Activated naive CD8-positive, alpha-beta T cell treated with anti-CD3 and anti-CD28 coated beads, Interleukin-2, amount 50 U/mL, for 24 hours (primary cell): ENCODE results near the gene ETV6.
A peak's percentile ranks its signal among the peaks of the same experiment; 100 is the strongest.

Experiments
- ATAC-seq: fragments of 150-1000 bp; cut with Tn5 transposase; one replicate; pipeline ENCODE4 v1.10.0; 2021
- DNase-seq: peaks from one replicate; pipeline ENCODE4 v3.0.0; 2021
- H3K27ac Mint-ChIP-seq: one replicate; pipeline ENCODE4 v1.8.0; 2021; ENCODE audit warnings: mild to moderate bottlenecking, mixed read lengths
- H3K27me3 Mint-ChIP-seq: one replicate; pipeline ENCODE4 v1.8.0; 2021; ENCODE audit warnings: mixed read lengths
- H3K36me3 Mint-ChIP-seq: one replicate; pipeline ENCODE4 v1.8.0; 2021; ENCODE audit warnings: low read depth, mixed read lengths
- H3K4me1 Mint-ChIP-seq: one replicate; pipeline ENCODE4 v1.8.0; 2021; ENCODE audit warnings: mixed read lengths
- H3K4me3 Mint-ChIP-seq: one replicate; pipeline ENCODE4 v1.8.0; 2021; ENCODE audit warnings: mild to moderate bottlenecking, moderate library complexity, mixed read lengths
- H3K9me3 Mint-ChIP-seq: one replicate; pipeline ENCODE4 v1.8.0; 2021; ENCODE audit warnings: mixed read lengths

The ETV6 gene

GRCh38 chr12:11810206-11810545 is 160.7 kb downstream of the ETV6 start:
- no peak for ATAC-seq
- DNase-seq = no peak
- Mint-ChIP-seq H3K4me1 (peaks cover 45% of the 10 kb centered on the region), H3K9me3 (no peaks in the 10 kb centered on the region), H3K36me3 (peaks cover 5% of the 10 kb centered on the region), H3K27me3 (no peaks in the 10 kb centered on the region), H3K4me3 (no peak overlapping the region), H3K27ac (no peak overlapping the region)

GRCh38 chr12:11811008-11811407 is 161.5 kb downstream of the ETV6 start:
- Mint-ChIP-seq H3K4me1 (peaks cover 45% of the 10 kb centered on the region), H3K4me3 (no peak overlapping the region), H3K27ac (no peak overlapping the region), H3K36me3 (peaks cover 5% of the 10 kb centered on the region), H3K27me3 (no peaks in the 10 kb centered on the region), H3K9me3 (no peaks in the 10 kb centered on the region)
- no peak for ATAC-seq
- DNase-seq = no peak

GRCh38 chr12:11812241-11812585 is 162.7 kb downstream of the ETV6 start:
- Mint-ChIP-seq H3K27me3 (no peaks in the 10 kb centered on the region), H3K9me3 (no peaks in the 10 kb centered on the region), H3K36me3 (peaks cover 5% of the 10 kb centered on the region), H3K27ac (no peak overlapping the region), H3K4me1 (peaks cover 43% of the 10 kb centered on the region), H3K4me3 (peak overlapping the region; percentile 9)
- DNase-seq (no peak), ATAC-seq (no peak)

- ATAC-seq (peak; percentile 65), DNase-seq (peak; percentile 15)
- H3K4me3 Mint-ChIP-seq = peak overlapping the region; percentile 9
- no peaks in the 10 kb centered on the region for H3K9me3 Mint-ChIP-seq
- peak overlapping the region; percentile 1 for H3K27ac Mint-ChIP-seq
- peaks cover 43% of the 10 kb centered on the region for H3K4me1 Mint-ChIP-seq
- peaks cover 5% of the 10 kb centered on the region for H3K36me3 Mint-ChIP-seq
- H3K27me3 Mint-ChIP-seq = no peaks in the 10 kb centered on the region
These were observed 163.3 kb downstream of the ETV6 start for GRCh38 chr12:11812586-11813437.

GRCh38 chr12:11813438-11813813 is 164.0 kb downstream of the ETV6 start:
- H3K27me3 Mint-ChIP-seq = no peaks in the 10 kb centered on the region
- H3K4me1 Mint-ChIP-seq = peaks cover 45% of the 10 kb centered on the region
- DNase-seq = no peak
- no peak overlapping the region for H3K4me3 Mint-ChIP-seq
- H3K36me3 Mint-ChIP-seq = peaks cover 1% of the 10 kb centered on the region
- no peaks in the 10 kb centered on the region for H3K9me3 Mint-ChIP-seq
- no peak for ATAC-seq
- H3K27ac Mint-ChIP-seq = no peak overlapping the region

- ATAC-seq (peak; percentile 77), DNase-seq (peak; percentile 19)
- Mint-ChIP-seq H3K9me3 (no peaks in the 10 kb centered on the region), H3K27me3 (no peaks in the 10 kb centered on the region), H3K4me3 (no peak overlapping the region), H3K36me3 (no peaks in the 10 kb centered on the region), H3K27ac (no peak overlapping the region), H3K4me1 (peaks cover 42% of the 10 kb centered on the region)
These were observed 164.9 kb downstream of the ETV6 start for GRCh38 chr12:11814374-11814773.

- Mint-ChIP-seq H3K27me3 (no peaks in the 10 kb centered on the region), H3K27ac (no peak overlapping the region), H3K4me3 (no peak overlapping the region), H3K9me3 (no peaks in the 10 kb centered on the region), H3K36me3 (no peaks in the 10 kb centered on the region), H3K4me1 (peaks cover 42% of the 10 kb centered on the region)
- no peak for ATAC-seq
- DNase-seq = no peak
These were observed 165.9 kb downstream of the ETV6 start for GRCh38 chr12:11815397-11815796.

GRCh38 chr12:11819643-11820042 is 170.2 kb downstream of the ETV6 start:
- Mint-ChIP-seq H3K4me3 (no peak overlapping the region), H3K27me3 (no peaks in the 10 kb centered on the region), H3K27ac (no peak overlapping the region), H3K36me3 (peaks cover 8% of the 10 kb centered on the region), H3K4me1 (peaks cover 34% of the 10 kb centered on the region), H3K9me3 (no peaks in the 10 kb centered on the region)
- no peak for ATAC-seq
- no peak for DNase-seq

GRCh38 chr12:11820476-11820875 is 171.0 kb downstream of the ETV6 start:
- peaks cover 11% of the 10 kb centered on the region for H3K36me3 Mint-ChIP-seq
- no peak overlapping the region for H3K27ac Mint-ChIP-seq
- peaks cover 40% of the 10 kb centered on the region for H3K4me1 Mint-ChIP-seq
- H3K4me3 Mint-ChIP-seq = no peak overlapping the region
- H3K9me3 Mint-ChIP-seq = no peaks in the 10 kb centered on the region
- ATAC-seq (no peak), DNase-seq (no peak)
- H3K27me3 Mint-ChIP-seq = no peaks in the 10 kb centered on the region

- ATAC-seq (no peak), DNase-seq (no peak)
- no peaks in the 10 kb centered on the region for H3K27me3 Mint-ChIP-seq
- peaks cover 12% of the 10 kb centered on the region for H3K36me3 Mint-ChIP-seq
- H3K9me3 Mint-ChIP-seq = no peaks in the 10 kb centered on the region
- peak overlapping the region; percentile 73 for H3K27ac Mint-ChIP-seq
- no peak overlapping the region for H3K4me3 Mint-ChIP-seq
- H3K4me1 Mint-ChIP-seq = peaks cover 50% of the 10 kb centered on the region
These were observed 172.1 kb downstream of the ETV6 start for GRCh38 chr12:11821386-11822080.

GRCh38 chr12:11822081-11822834 is 172.8 kb downstream of the ETV6 start:
- Mint-ChIP-seq H3K36me3 (peaks cover 15% of the 10 kb centered on the region), H3K27ac (peak overlapping the region; percentile 73), H3K4me1 (peaks cover 49% of the 10 kb centered on the region), H3K4me3 (peak overlapping the region; percentile 9), H3K27me3 (no peaks in the 10 kb centered on the region), H3K9me3 (no peaks in the 10 kb centered on the region)
- DNase-seq = peak; percentile 48
- ATAC-seq = no peak

- peak overlapping the region; percentile 73 for H3K27ac Mint-ChIP-seq
- peak; percentile 9 for ATAC-seq
- DNase-seq = no peak
- H3K27me3 Mint-ChIP-seq = no peaks in the 10 kb centered on the region
- H3K36me3 Mint-ChIP-seq = peaks cover 15% of the 10 kb centered on the region
- H3K9me3 Mint-ChIP-seq = no peaks in the 10 kb centered on the region
- H3K4me3 Mint-ChIP-seq = no peak overlapping the region
- peaks cover 47% of the 10 kb centered on the region for H3K4me1 Mint-ChIP-seq
These were observed 173.6 kb downstream of the ETV6 start for GRCh38 chr12:11823043-11823442.

GRCh38 chr12:11823593-11823992 is 174.1 kb downstream of the ETV6 start:
- peaks cover 47% of the 10 kb centered on the region for H3K4me1 Mint-ChIP-seq
- H3K27me3 Mint-ChIP-seq = no peaks in the 10 kb centered on the region
- ATAC-seq = no peak
- no peak for DNase-seq
- no peaks in the 10 kb centered on the region for H3K9me3 Mint-ChIP-seq
- H3K4me3 Mint-ChIP-seq = no peak overlapping the region
- peaks cover 15% of the 10 kb centered on the region for H3K36me3 Mint-ChIP-seq
- H3K27ac Mint-ChIP-seq = peak overlapping the region; percentile 23

- H3K27ac Mint-ChIP-seq = peak overlapping the region; percentile 23
- no peak overlapping the region for H3K4me3 Mint-ChIP-seq
- peaks cover 15% of the 10 kb centered on the region for H3K36me3 Mint-ChIP-seq
- H3K4me1 Mint-ChIP-seq = peaks cover 47% of the 10 kb centered on the region
- ATAC-seq = no peak
- no peaks in the 10 kb centered on the region for H3K27me3 Mint-ChIP-seq
- H3K9me3 Mint-ChIP-seq = no peaks in the 10 kb centered on the region
- no peak for DNase-seq
These were observed 174.6 kb downstream of the ETV6 start for GRCh38 chr12:11824069-11824468.

GRCh38 chr12:11824736-11825135 is 175.3 kb downstream of the ETV6 start:
- H3K4me1 Mint-ChIP-seq = peaks cover 47% of the 10 kb centered on the region
- H3K36me3 Mint-ChIP-seq = peaks cover 15% of the 10 kb centered on the region
- H3K4me3 Mint-ChIP-seq = no peak overlapping the region
- DNase-seq (no peak), ATAC-seq (no peak)
- H3K27me3 Mint-ChIP-seq = no peaks in the 10 kb centered on the region
- H3K27ac Mint-ChIP-seq = peak overlapping the region; percentile 33
- H3K9me3 Mint-ChIP-seq = no peaks in the 10 kb centered on the region
